Superior temporal gyrus (tissue), 1 donor: Measurements from ENCODE around the gene LRRC15.

ENCODE experiments used
- DNase-seq: peaks from one replicate; pipeline ENCODE4 v3.0.0-alpha.2; 2016; ENCODE audit errors: extremely low spot score

Gene LRRC15

GRCh38 chr3:194384569-194385001 lies 15.0 kb upstream of the LRRC15 start:
- no peak for DNase-seq

GRCh38 chr3:194384156-194384555 lies 14.6 kb upstream of the LRRC15 start:
- DNase-seq = no peak

DNA sequence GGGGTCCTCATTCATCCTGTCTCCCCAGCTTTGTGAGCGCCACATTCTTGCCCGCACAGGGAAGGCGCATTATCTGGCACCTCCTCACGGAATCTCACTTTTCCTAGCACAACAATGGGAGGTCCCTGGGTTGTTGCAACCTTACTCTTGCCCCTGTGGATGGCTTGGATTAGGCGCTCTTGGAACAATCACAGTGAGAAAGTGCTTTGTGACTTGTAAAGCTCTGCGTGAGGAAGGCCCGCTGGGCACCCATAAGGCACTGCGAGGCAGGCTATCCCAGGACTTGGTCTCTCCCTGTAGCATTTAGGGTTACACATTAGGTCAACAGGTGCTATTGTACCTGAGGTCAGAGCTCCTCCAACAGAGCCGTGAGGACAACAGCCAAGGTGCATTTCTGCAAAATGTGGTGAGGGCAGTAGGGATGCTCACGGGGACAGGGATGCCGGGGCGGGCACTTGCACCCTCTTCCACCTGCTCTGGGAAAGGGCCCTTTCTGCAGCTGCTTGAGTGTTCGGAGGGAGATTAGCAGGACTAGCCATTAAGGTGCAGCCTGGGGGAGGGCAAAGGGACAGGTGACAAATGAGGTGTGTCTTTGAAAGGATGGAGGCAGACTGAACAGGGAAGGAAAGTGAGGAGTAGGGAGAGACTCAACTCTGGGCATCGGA lies 13.9 kb upstream of the LRRC15 start:
- DNase-seq = no peak

GRCh38 chr3:194382892-194383223 lies 13.3 kb upstream of the LRRC15 start:
- no peak for DNase-seq

- DNase-seq = no peak
These were observed 12.8 kb upstream of the LRRC15 start for GRCh38 chr3:194382196-194382891.

GRCh38 chr3:194381460-194381875 lies 11.9 kb upstream of the LRRC15 start:
- DNase-seq = no peak

DNA sequence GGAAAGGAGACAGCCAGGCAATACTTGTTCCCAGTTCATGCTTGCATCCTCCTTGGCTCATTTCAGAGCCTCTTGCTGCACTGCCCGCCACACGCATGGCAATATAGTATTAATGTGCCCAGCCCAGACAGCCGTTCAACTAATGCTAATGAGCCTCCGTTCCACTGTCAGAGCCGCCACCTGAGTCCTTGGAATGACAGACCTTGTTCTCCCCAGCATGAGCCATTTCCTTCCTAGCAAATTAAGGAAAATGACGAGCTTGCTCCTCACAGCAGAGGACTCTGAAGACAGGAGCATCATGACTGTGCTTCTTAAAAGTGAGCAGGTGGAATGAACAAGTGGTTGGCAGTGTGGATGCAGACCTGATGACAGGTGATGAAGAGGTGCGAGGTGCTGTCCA lies 10.8 kb upstream of the LRRC15 start:
- no peak for DNase-seq

- DNase-seq = no peak
These were observed 10.1 kb upstream of the LRRC15 start for GRCh38 chr3:194379651-194380050.

DNA sequence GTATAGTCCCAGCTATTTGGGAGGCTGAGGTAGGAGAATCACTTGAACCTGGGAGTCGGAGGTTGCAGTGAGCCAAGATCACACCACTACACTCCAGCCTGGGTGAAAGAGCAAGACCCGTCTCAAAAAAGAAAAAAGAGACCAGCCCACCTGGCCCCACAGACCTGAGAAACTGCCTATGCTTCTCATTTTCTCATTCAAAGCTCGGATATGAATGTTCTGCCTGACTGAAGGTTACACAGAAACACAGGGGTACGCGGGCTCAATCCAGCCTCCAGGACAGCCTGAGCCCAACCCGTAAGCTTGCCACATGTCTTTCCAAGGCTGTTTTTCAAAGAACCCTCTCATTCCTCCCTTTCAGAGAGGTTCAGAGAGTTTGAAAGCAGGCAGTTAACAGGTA lies 9.7 kb upstream of the LRRC15 start:
- no peak for DNase-seq

DNA sequence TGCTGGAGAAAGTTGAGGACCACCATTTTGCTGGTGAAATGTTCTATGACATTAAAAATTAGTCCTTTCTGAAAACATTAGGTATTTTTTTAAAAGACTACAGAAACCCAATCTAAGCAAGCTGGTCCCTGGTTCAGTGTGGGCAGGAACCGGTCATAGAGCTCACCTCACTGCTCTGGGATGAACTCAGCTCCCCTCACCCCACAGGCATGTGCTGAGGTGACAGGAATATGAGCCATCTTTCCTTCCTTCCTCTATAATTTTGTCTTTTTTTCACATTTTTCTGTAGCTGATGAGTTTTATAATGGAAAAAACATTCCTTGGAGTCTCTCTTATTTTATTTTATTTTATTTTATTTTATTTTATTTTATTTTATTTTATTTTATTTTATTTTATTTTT lies 8.2 kb upstream of the LRRC15 start:
- DNase-seq = no peak

- DNase-seq = no peak
These were observed 6.7 kb upstream of the LRRC15 start for GRCh38 chr3:194376241-194376560.

DNA sequence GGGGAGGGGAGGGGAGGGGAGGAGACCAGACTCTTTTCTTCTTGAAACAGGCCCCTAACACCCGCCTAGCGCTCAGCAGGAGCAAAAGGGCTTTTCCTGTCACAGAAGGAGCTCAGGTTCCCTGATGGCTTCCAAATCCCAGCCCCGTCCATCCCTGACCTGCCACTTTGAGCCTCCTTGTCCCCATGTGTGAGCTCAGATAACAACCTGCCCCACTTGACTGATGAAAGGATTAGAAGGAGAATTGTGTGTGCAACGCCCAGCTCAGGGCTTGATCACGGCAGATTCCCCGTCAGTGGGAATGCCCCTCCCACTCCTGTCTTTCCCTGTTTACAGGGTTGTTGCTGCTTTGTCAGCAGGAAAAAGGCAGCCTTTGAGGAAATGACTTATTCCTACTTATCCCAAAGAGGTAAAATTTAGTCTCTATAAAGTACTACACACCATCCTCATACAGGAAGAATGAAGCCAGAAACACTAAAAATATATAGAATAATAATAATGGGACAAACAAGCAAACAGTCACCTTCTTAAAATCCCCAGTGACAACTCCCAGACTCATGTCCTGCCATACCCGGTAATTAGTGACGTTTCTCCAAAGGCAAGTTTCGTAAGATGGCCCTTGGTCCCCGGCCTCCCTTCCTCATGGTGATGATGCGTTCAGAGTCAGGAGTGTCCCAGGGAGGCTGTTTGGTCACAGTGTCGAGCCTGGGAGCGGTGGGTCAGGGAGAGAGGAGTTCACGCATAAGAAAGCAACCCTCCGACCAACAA lies 6.1 kb upstream of the LRRC15 start:
- DNase-seq = no peak

- no peak for DNase-seq
These were observed 5.4 kb upstream of the LRRC15 start for GRCh38 chr3:194374935-194375334.

DNA sequence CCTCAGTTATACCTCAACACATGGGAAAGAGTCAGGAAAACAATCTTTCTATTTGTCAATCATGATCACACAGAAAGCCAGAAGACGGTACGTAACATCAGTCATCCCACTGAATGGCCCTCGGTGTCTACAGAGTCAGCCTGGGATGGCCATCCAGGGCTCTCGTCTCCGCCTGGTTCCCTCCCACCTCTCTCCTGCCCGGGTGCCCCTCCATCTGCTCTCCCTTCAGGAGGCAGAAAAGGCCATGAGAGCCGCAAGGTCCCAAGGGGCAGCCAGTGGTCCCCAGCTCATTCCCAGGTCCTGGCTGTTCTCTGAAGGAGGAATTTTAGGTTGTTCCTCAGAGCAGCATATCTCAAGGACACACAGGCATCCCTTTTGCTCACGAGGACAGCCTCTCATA lies 4.4 kb upstream of the LRRC15 start:
- no peak for DNase-seq

DNA sequence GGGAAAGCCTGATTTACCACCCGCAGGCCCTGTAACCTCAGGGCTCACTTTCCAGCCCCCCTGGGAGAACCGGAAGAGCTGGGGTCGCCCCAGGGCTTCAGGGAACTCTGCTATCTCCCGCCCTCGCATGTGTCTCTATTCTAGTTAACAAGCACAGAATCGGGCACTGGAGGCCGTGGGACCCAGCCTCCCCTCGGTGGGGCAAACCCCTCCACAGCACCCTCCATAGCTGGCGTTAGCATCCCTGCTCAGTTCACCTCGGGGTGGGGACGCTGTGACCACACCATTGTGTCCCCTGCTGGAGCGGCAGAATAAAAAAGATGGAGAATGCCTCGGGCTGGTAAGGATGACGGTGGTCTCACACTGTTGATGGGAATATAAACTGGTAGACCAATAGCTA lies 3.5 kb upstream of the LRRC15 start:
- no peak for DNase-seq

DNA sequence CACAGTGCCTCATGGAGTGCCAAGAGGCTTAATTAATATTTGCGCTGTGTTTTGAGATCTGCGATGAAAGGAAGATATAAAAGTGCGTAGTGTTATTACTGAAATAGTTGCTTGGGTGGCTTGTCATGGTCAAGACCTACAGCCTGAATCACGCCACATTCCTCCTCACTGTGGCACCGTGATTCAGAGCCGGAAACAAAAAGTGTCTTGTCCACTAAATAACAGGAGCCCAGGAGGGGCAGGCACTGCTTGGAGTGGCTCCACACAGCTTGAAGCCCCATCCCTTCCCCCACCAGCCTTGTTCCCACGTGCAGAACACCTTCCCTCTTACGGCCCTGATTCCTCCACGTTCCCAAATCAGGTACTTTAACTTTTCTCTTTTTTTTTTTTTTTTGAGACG lies 1.2 kb upstream of the LRRC15 start:
- DNase-seq = no peak

- no peak for DNase-seq
These were observed 625 bp downstream of the LRRC15 start for GRCh38 chr3:194368918-194369317.

DNA sequence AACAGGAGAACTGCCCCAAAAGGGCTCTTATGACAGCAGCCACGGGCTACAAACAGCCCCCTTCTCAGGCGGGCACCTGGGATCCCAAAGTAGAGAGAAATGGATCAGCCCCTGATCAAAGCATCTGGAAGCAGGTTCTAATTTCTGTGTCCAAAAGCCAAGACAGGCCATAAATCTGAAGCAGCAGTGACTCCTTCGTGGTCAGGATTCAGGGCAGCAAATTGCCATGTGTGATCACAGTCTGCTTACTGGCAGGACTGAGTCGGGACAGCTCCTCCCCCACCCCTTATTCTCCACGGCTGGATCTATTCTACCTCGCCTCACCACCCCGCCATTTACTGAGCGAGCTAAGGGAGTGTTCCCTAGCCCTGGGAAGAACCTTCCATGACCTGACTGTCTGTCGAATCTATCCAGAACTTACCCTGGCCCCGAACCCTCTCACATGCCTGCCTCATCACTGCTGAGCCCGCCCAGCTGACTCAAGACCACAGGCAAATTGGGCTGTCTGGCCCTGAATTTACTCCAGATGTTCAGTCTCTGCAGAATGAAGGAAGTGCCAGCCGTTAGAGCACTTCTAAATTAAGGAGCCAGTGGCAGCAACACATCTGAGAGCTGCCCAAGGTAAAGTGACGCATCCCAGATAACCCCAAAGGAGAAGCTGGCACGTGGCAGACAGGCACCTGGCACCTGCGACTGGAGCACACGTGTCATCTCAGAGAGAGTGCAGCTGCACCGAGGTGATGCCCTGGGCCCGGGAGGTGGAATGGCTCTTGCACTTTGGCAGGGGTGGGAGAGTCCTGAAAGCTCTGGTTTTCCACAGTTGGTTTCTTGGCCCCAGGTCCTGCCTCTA lies 1.3 kb downstream of the LRRC15 start:
- no peak for DNase-seq

DNA sequence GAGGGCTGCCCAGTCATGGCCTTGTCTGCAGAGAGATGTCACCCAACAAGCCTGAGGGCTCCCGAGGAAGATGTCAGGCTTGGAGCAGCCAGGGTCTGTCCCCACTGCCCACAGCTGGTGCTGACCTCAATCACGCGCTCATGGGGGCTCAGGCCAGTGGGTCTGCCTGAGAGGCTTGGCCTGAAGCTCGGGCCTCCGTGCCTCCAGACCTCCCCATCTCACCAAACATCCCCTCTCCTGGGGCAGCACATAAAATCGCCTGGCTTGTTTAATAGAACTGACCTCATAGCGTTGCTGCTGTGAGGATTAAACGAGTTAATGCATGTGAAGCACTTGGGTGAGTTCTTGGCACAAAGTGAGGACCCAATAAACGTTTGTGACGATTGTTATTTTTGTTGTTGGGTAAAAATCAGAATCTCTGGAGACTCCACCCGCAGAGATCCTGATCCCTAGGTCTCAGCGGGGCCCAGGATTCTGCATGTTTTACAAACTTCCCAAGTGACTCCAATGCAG lies 3.5 kb downstream of the LRRC15 start:
- DNase-seq = no peak

- DNase-seq = no peak
These were observed 4.0 kb downstream of the LRRC15 start for GRCh38 chr3:194365526-194365925.

DNA sequence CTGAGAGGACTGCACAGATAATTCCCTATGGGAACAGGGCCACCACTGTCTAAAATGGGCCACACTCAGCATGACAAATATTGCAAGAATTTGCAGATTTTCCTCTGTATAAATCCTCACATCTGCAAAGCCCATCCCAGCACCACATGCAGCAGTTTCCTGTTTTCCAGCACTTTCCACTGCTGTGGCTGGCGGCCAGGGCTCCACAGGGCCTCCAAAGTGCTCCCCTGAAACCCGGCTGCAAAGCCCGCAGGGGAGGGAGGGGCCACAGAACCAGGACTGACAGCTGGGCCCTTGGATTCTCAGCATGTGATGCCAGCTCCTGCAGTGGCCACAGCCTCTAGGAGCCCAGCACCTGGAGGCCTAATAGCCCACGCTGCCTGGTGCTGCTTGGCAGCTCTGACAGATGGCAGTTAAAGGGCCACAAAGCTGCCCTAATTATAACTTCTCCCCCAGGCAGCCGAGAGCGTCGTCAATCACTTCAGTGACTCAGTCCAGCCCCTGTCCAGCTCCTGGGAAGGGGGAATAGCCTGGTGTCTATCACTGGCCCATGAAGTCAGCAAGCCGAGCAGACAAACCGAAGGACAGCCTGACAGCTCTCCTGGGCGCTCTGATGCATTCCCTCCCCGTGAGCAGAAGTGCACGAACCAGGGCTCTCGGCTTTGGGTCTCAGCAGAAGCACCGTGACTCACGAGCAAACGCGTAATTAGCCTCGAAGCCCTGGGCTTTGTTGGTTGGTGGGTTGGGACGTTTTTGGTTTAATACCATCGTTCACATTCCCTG lies 4.7 kb downstream of the LRRC15 start:
- no peak for DNase-seq
